AG09309 (cell line): Measurements from ENCODE around the gene TUSC1.
"Not testable (repeated sequence)": the region's sequence is repeated elsewhere in the genome, so short reads cannot be mapped to it uniquely, and the experiment has no call there.

Experiments
- DNase-seq: peaks from one replicate; pipeline ENCODE4 v3.0.0-alpha.2; 2010; ENCODE audit warnings: low read depth
- H3K4me3 ChIP-seq: 2 replicates; pipeline ENCODE4 v1.5.1; 2011; ENCODE audit warnings: mild to moderate bottlenecking, low read depth, low read length, moderate library complexity; ENCODE audit not compliant: control insufficient read depth
- TF ChIP-seq, protein P1 (sequence below): IDR thresholded peaks from 2 replicates; pipeline ENCODE4 v1.5.1; 2011; ENCODE audit warnings: mild to moderate bottlenecking, low read depth, low read length, inconsistent platforms; ENCODE audit not compliant: insufficient read depth, control insufficient read depth; ENCODE audit errors: missing control alignments

The TUSC1 gene

DNA sequence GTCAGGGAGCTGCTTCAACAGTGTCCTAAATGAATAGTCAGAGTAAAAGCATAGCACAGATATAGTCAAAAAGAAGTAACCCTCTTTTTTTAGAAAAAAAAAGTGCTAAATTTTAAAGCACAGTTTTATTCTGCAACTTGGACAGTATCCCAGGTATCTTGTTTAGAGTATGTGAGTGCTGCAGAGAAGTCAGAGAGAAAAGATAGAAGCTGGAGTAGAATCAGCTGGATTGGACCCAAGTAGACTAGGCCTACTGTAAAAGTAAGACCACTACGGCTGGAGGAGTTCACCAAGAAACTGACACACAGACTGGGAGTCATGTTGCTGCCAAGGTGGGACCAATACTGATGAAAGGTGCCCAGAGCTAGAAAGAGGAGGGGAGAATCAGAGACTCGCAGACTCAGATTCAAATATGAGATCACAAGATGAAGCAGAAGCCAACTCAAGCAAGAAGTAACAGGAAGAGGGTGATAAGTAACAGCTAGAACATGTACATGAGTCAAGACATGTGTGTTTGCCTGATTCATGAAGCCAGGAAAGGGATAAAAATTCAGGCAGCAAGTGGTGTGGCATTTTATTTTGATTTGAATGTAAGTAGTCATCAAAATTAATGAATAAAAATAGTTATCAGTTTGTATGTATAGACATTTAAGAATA, 25.6 kb upstream of the TUSC1 start:
- TF ChIP-seq, protein P1, sequence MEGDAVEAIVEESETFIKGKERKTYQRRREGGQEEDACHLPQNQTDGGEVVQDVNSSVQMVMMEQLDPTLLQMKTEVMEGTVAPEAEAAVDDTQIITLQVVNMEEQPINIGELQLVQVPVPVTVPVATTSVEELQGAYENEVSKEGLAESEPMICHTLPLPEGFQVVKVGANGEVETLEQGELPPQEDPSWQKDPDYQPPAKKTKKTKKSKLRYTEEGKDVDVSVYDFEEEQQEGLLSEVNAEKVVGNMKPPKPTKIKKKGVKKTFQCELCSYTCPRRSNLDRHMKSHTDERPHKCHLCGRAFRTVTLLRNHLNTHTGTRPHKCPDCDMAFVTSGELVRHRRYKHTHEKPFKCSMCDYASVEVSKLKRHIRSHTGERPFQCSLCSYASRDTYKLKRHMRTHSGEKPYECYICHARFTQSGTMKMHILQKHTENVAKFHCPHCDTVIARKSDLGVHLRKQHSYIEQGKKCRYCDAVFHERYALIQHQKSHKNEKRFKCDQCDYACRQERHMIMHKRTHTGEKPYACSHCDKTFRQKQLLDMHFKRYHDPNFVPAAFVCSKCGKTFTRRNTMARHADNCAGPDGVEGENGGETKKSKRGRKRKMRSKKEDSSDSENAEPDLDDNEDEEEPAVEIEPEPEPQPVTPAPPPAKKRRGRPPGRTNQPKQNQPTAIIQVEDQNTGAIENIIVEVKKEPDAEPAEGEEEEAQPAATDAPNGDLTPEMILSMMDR, result no peak
- H3K4me3 ChIP-seq, result no peak overlapping the region
- no peak for DNase-seq

DNA sequence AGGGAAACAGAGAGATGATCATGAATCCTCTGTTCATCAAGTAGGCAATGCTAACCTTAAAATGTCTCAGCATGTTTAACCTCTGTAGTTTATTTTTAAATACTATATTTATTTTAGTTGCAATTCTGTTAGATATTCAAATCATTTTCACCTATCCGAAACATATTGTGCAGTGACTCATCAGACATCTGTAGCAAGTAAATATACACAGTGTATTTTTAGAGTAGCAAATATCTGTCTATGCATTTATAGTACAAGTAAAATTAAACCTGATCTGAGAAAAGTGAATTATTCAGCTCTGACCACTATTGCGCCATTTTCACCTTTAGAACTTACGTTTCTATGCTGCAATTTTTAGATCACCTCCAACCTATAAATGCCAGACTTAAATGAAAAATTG, 24.3 kb upstream of the TUSC1 start:
- TF ChIP-seq, protein P1, result no peak
- no peak overlapping the region for H3K4me3 ChIP-seq
- no peak for DNase-seq

DNA sequence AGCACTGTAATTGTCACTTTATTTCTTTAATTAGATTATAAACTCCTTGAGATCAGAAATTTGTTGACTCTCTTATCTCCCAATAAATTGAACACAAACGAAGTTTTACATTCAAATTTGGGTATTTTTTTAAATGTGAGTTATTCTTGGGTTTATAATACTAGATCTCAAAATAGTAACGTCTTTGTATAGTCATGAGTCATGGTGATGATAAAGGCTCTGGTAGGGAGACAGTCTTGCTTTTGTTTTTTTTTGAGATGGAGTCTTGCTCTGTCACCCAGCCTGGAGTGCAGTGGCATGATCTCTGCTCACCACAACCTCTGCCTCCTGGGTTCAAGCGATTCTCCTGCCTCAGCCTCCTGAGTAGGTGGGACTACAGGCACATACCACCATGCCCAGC, 22.7 kb upstream of the TUSC1 start:
- not testable (repeated sequence) for H3K4me3 ChIP-seq, DNase-seq

DNA sequence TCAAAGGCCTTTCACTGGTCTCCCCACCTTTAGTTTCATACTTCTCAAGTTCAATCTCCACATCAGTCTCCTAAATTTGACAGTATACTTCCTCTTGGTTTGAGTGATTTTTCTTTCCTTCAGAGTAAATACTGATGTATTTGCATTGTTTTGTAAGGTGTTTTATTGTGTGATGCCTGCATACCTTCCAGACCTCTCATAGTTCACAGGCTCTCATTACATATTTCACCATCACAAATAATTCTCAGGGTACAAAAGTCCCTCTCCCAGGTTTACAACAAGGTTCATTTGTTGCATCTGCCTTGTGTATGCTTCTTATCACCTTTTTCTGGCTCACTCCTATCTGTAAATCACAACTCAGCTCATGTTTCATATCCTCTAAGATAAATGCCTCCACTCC, 22.2 kb upstream of the TUSC1 start:
- DNase-seq, result no peak
- no peak overlapping the region for H3K4me3 ChIP-seq
- TF ChIP-seq, protein P1, result no peak

DNA sequence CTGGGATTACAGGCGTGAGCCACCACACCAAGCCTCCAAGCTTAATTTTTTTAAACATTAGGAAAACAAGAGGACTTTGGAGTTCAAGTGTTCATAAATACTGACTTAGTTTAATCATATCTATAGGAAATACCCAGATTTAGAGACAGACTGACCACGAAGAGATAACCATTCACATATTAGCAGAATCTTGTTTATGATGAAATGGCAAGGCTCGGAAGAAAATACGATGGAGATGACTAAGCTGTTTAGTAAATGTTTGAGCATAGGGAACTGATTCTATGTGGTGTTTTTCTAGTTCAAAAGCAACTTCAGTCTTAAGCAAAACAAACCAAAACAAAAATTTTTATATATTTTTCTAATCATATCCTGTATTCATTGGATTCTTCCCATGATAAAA, 13.5 kb upstream of the TUSC1 start:
- TF ChIP-seq, protein P1, result no peak
- H3K4me3 ChIP-seq, result no peak overlapping the region
- no peak for DNase-seq

DNA sequence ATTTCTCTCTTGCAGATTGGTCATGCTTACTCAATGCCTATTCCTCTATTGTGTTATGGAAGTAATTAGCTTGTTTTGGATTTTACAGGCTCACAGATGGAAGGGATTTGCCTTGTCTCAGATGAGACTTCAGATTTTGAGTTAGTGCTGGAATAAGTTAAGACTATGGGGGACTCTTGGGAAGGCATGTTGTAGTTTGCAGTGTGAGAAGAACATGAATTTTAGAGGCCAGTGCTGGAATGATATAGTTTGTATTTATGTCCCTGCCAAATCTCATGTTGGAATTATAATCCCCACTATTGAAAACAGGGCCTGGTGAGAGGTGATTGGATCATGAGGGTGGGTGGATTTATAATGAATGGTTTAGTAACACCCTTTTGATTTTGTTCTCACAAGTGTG, 6.1 kb upstream of the TUSC1 start:
- DNase-seq, result no peak
- H3K4me3 ChIP-seq, result no peak overlapping the region
- TF ChIP-seq, protein P1, result no peak

DNA sequence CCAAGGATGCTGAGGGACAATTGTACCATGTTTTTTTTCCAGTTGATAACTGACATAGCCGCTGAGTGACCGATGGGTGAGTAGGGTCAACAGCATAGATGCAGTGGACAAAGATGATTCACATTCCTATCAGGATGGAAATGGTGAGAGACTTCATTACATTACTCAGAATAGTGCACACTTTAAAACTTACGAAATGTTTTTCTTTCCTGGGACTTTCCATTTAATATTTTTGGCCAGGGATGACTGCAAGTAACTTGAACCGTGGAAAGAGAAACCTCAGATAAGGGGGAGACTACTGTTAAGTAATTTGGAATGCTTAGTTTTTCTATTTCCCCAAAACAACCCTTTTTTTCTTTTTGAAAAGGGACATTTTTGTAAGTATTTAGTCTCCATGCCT, 3.0 kb upstream of the TUSC1 start:
- no peak overlapping the region for H3K4me3 ChIP-seq
- DNase-seq, result peak; percentile 74
- TF ChIP-seq, protein P1, result no peak
